ENCODE data around the gene PTPRF. TPM values are rescaled to one million over a fixed set of nuclear protein-coding genes. Genes with fewer than 3 reads are reported as not detected.
"Not testable (repeated sequence)": the region's sequence is repeated elsewhere in the genome, so short reads cannot be mapped to it uniquely, and the experiment has no call there.

PTPRF gene
- total RNA-seq, 1 donor from 2014 or later, result not detected

DNA sequence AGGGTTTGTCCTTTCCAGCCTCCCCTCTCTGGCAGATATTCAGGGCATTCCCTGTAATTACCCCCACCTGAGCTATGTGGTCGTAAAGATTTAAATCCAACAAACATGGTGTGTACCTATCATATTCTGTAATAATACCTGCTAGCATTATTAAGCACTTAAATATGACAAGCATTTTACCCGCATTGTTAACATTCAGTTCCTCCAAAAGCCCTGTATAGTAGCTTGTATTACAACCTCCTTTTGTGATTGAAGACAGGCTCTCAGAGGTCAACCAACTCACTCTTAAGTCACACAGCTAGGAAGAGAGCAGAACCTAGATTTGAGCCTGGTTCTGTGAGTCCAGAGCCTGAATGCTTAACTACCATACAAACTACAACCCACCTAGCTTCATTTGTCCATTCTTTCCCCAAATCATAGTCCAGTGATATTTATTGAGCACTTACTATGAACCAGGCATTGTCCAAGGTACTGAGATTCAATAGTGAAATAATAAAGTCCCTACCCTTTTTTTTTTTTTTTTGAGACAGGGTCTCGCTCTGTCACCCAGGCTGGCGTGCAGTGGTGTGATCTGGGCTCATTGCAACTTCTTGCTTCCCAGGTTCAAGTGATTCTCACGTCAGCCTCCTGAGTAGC lies 105.4 kb downstream of the PTPRF start:
- no peak for TF ChIP-seq CTCF (IDR thresholded peaks at IDR 0.05)
- DNase-seq, result no peak
- POLR2A ChIA-PET, result no interaction called here
- H3K4me1 Mint-ChIP-seq, result no peaks in the 10 kb centered on the region
- no peak for ATAC-seq (ENCODE audit: low read depth)
- peaks cover 4% of the 10 kb centered on the region for H3K27me3 Mint-ChIP-seq
- no peaks in the 10 kb centered on the region for H3K9me3 Mint-ChIP-seq
- no peaks in the 10 kb centered on the region for H3K36me3 Mint-ChIP-seq (ENCODE audit: low read depth)
- H3K4me3 Mint-ChIP-seq, result no peak overlapping the region
- intact Hi-C loops (cut with micrococcal nuclease), result no loop called here
- CTCF ChIA-PET, result no interaction called here
- H3K27ac Mint-ChIP-seq, result no peak overlapping the region

DNA sequence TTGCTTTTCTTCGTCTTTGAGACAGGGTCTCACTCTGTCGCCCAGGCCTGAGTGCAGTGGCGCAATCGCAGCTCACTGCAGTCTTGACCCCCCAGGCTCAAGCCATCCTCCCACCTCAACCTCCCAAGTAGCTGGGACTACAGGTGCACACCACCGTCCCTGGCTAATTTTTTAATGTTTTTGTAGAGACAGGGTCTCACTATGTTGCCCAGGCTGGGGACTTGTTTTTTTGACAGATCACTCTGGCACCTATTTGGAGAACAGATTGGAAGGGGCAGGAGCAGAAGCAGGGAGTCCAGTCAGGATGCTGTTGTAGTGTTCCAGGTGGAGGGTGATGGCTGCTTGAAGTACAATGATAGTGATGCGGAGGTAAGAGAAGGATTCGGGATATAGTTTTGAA lies 106.6 kb downstream of the PTPRF start:
- Mint-ChIP-seq H3K36me3 (ENCODE audit: low read depth) (no peaks in the 10 kb centered on the region), H3K27me3 (peaks cover 4% of the 10 kb centered on the region), H3K27ac (no peak overlapping the region), H3K4me3 (no peak overlapping the region), H3K4me1 (no peaks in the 10 kb centered on the region), H3K9me3 (no peaks in the 10 kb centered on the region)
- ATAC-seq (ENCODE audit: low read depth) (no peak), DNase-seq (no peak)
- ChIA-PET CTCF (no interaction called here), POLR2A (no interaction called here)
- TF ChIP-seq CTCF (IDR thresholded peaks at IDR 0.05), result no peak
- intact Hi-C loops (cut with micrococcal nuclease), result no loop called here

DNA sequence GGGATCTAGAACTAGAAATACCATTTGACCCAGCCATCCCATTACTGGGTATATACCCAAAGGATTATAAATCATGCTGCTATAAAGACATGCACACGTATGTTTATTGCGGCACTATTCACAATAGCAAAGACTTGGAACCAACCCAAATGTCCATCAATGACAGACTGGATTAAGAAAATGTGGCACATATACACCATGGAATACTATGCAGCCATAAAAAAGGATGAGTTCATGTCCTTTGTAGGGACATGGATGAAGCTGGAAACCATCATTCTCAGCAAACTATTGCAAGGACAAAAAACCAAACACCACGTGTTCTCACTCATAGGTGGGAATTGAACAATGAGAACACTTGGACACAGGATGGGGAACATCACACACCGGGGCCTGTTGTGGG lies 107.7 kb downstream of the PTPRF start:
- ATAC-seq (ENCODE audit: low read depth); CTCF ChIA-PET; H3K9me3 Mint-ChIP-seq: not testable (repeated sequence)

GRCh38 chr1:43639976-43640794 lies 109.5 kb downstream of the PTPRF start:
- Mint-ChIP-seq H3K9me3 (no peaks in the 10 kb centered on the region), H3K27ac (no peak overlapping the region), H3K4me1 (no peaks in the 10 kb centered on the region), H3K27me3 (peaks cover 4% of the 10 kb centered on the region), H3K4me3 (no peak overlapping the region), H3K36me3 (ENCODE audit: low read depth) (no peaks in the 10 kb centered on the region)
- ChIA-PET CTCF (no interaction called here), POLR2A (interaction anchor here (2.6 kb wide), 1 partner anchor 10 kb away, joined by 7 read pairs; the partner anchor contains the start of gene KDM4A)
- intact Hi-C loops (cut with micrococcal nuclease), result no loop called here
- TF ChIP-seq CTCF (IDR thresholded peaks at IDR 0.05), result no peak
- ATAC-seq (ENCODE audit: low read depth), result no peak
- no peak for DNase-seq

More for the DNA sequence above, 107.7 kb downstream of the PTPRF start:
- H3K4me1 Mint-ChIP-seq; intact Hi-C loops (cut with micrococcal nuclease); DNase-seq; POLR2A ChIA-PET; H3K36me3 Mint-ChIP-seq (ENCODE audit: low read depth); H3K27me3 Mint-ChIP-seq; H3K27ac Mint-ChIP-seq; H3K4me3 Mint-ChIP-seq: not testable (repeated sequence)

- intact Hi-C loops (cut with micrococcal nuclease), result no loop called here
- DNase-seq (no peak), ATAC-seq (ENCODE audit: low read depth) (no peak)
- H3K4me3 Mint-ChIP-seq, result no peak overlapping the region
- peaks cover under 1% of the 10 kb centered on the region for H3K36me3 Mint-ChIP-seq (ENCODE audit: low read depth)
- CTCF ChIA-PET, result no interaction called here
- peaks cover 7% of the 10 kb centered on the region for H3K27me3 Mint-ChIP-seq
- POLR2A ChIA-PET, result no interaction called here
- TF ChIP-seq CTCF (IDR thresholded peaks at IDR 0.05), result no peak
- H3K4me1 Mint-ChIP-seq, result peaks cover 4% of the 10 kb centered on the region
- no peaks in the 10 kb centered on the region for H3K9me3 Mint-ChIP-seq
- no peak overlapping the region for H3K27ac Mint-ChIP-seq
These were observed 113.9 kb downstream of the PTPRF start for GRCh38 chr1:43644558-43644957.
